GM12878 (cell line): ENCODE results near the gene NLRP6. TPM values are rescaled to one million over a fixed set of nuclear protein-coding genes. Genes with fewer than 3 reads are reported as not detected.

ENCODE experiments used
- EP300 ChIP-seq, 2 experiments: fragments of 150-350 bp in 1 of 2; IDR thresholded peaks; 2 replicates each; pipeline ENCODE4 v1.6.1; 2011 to 2012; ENCODE audit warnings: low read depth in 2 of 2, low read length in 2 of 2, borderline replicate concordance in 1 of 2, improper control_type of control experiment in 1 of 2, inconsistent platforms in 1 of 2; ENCODE audit not compliant: control insufficient read depth in 1 of 2
- ESRRA ChIP-seq: IDR thresholded peaks from 2 replicates; pipeline ENCODE4 v1.6.1; 2012; ENCODE audit warnings: mild to moderate bottlenecking, low read length, improper control_type of control experiment
- ETV6 ChIP-seq, 2 experiments: fragments of 450-650 bp in 1 of 2; IDR thresholded peaks in 1 of 2; conservative IDR thresholded peaks in 1 of 2; 2 replicates each; pipeline ENCODE4 v1.6.1; 2014; ENCODE audit warnings: antibody characterized with exemption in 1 of 2, borderline replicate concordance in 1 of 2, low read depth in 1 of 2, mild to moderate bottlenecking in 1 of 2, moderate library complexity in 1 of 2
- EZH2 ChIP-seq: IDR thresholded peaks from 2 replicates; pipeline ENCODE4 v1.6.1; 2012; ENCODE audit warnings: low read depth, mild to moderate bottlenecking, control low read depth, inconsistent platforms, low read length, borderline replicate concordance; ENCODE audit not compliant: control insufficient read depth
- JUNB ChIP-seq: IDR thresholded peaks from 2 replicates; pipeline ENCODE4 v1.6.1; 2016; ENCODE audit warnings: antibody characterized with exemption, mild to moderate bottlenecking
- LARP7 ChIP-seq: fragments of 450-650 bp; IDR thresholded peaks from 2 replicates; pipeline ENCODE4 v1.6.1; 2017; ENCODE audit warnings: mild to moderate bottlenecking
- MYB ChIP-seq: fragments of 150-350 bp; IDR thresholded peaks from 2 replicates; pipeline ENCODE4 v1.6.1; 2014; ENCODE audit warnings: mild to moderate bottlenecking, low read depth, low read length, borderline replicate concordance
- NFIC ChIP-seq: IDR thresholded peaks from 2 replicates; pipeline ENCODE4 v1.6.1; 2012; ENCODE audit warnings: low read depth, mild to moderate bottlenecking, inconsistent platforms, low read length, moderate library complexity
- PAX5 ChIP-seq: IDR thresholded peaks from 2 replicates; pipeline ENCODE4 v1.6.1; 2011; ENCODE audit warnings: low read depth, low read length, borderline replicate concordance
- SMARCA5 ChIP-seq: fragments of 450-650 bp; IDR thresholded peaks from 2 replicates; pipeline ENCODE4 v1.6.1; 2017; ENCODE audit warnings: mild to moderate bottlenecking
- SPI1 ChIP-seq: IDR thresholded peaks from 2 replicates; pipeline ENCODE4 v1.6.1; 2011; ENCODE audit warnings: low read depth, mild to moderate bottlenecking, low read length, moderate library complexity, borderline replicate concordance; ENCODE audit not compliant: insufficient read depth
- SUZ12 ChIP-seq: fragments of 200-600 bp; sonication (generic); IDR thresholded peaks from one replicate; pipeline ENCODE4 v1.6.1; 2018; ENCODE audit warnings: antibody characterized with exemption, mild to moderate bottlenecking; ENCODE audit not compliant: unreplicated experiment
- TCF7 ChIP-seq: IDR thresholded peaks from 2 replicates; pipeline ENCODE4 v1.6.1; 2014; ENCODE audit warnings: antibody characterized with exemption, borderline replicate concordance
- ZBTB4 ChIP-seq: fragments of 450-650 bp; formaldehyde crosslinking; IDR thresholded peaks from 2 replicates; pipeline ENCODE4 v1.4.0; 2022; ENCODE audit warnings: mild to moderate bottlenecking, moderate library complexity
- polyA plus RNA-seq, 11 experiments: library from polyadenylated mRNA; depleted of rRNA in 4 of 11; unstranded in 6 of 11; stranded (reverse) in 5 of 11; fragments of >200 nt; fragmentation: Nextera tagmentation in 4 of 11; fragmentation: Illumina TruSeq in 1 of 11; extraction: Ambion mirVana in 4 of 11; extraction: Trizol in 1 of 11; gene quantifications; 1 replicate in 1 of 11; 2 replicates in 10 of 11; pipeline versions ENCODE4 v1.2.1 to v1.2.3, GENCODE V29; 2011 to 2016; ENCODE audit warnings: inconsistent platforms in 2 of 11, missing spikeins in 2 of 11, low read depth in 1 of 11
- total RNA-seq, 4 experiments: library from RNA; depleted of rRNA in 3 of 4; stranded (reverse); fragments of >200 nt in 3 of 4; fragmentation: Illumina TruSeq in 1 of 4; extraction: Trizol in 1 of 4; gene quantifications; 2 replicates each; pipeline versions ENCODE4 v1.2.1 to v1.2.3, GENCODE V29; 2013 to 2021
- TF ChIP-seq, protein P1 (sequence below): fragments of 450-650 bp; formaldehyde crosslinking; IDR thresholded peaks from 2 replicates; pipeline ENCODE4 v1.4.0; 2020; ENCODE audit warnings: mild to moderate bottlenecking, moderate library complexity
- TF ChIP-seq, protein P2 (sequence below), 3 experiments: IDR thresholded peaks in 2 of 3; conservative IDR thresholded peaks in 1 of 3; 2 replicates each; pipeline ENCODE4 v1.5.1; 2011; ENCODE audit warnings: low read depth in 3 of 3, low read length in 3 of 3, mild to moderate bottlenecking in 3 of 3, control low read depth in 2 of 3, moderate library complexity in 2 of 3, inconsistent platforms in 1 of 3, mixed read lengths in 1 of 3; ENCODE audit not compliant: control insufficient read depth in 2 of 3, insufficient read depth in 1 of 3; ENCODE audit errors: extremely low read depth in 1 of 3
- TF ChIP-seq, protein P3 (sequence below): fragments of 450-650 bp; IDR thresholded peaks from 2 replicates; pipeline ENCODE4 v1.6.1; 2016; ENCODE audit warnings: mild to moderate bottlenecking

Gene NLRP6
- total and polyA plus RNA-seq, 10 of the 15 experiments (the other 5 are each of a cell fraction or from before 2014, with no cell fraction given) = 0.03 to 0.11 TPM; not detected in 8

DNA sequence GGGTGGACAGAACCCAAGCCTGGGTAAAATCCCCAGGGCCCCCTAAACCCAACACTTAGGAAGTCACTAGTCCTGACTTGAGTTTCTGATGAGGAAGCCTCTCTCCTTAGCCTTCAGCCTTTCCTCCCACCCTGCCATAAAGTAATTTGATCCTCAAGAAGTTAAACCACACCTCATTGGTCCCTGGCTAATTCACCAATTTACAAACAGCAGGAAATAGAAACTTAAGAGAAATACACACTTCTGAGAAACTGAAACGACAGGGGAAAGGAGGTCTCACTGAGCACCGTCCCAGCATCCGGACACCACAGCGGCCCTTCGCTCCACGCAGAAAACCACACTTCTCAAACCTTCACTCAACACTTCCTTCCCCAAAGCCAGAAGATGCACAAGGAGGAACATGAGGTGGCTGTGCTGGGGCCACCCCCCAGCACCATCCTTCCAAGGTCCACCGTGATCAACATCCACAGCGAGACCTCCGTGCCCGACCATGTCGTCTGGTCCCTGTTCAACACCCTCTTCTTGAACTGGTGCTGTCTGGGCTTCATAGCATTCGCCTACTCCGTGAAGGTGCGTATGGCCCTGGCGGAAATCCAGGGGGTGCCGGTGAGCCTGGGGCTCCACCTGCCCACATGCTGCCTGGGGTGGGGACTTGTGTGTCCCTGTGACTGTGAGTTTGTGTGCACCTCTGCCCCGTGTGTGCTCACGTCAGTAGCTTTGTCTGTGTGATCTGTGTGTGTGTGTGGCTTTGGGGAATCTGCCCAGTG lies 35.8 kb downstream of the NLRP6 start, which contains the start of gene IFITM1 (continued):
- TF ChIP-seq, protein P1, sequence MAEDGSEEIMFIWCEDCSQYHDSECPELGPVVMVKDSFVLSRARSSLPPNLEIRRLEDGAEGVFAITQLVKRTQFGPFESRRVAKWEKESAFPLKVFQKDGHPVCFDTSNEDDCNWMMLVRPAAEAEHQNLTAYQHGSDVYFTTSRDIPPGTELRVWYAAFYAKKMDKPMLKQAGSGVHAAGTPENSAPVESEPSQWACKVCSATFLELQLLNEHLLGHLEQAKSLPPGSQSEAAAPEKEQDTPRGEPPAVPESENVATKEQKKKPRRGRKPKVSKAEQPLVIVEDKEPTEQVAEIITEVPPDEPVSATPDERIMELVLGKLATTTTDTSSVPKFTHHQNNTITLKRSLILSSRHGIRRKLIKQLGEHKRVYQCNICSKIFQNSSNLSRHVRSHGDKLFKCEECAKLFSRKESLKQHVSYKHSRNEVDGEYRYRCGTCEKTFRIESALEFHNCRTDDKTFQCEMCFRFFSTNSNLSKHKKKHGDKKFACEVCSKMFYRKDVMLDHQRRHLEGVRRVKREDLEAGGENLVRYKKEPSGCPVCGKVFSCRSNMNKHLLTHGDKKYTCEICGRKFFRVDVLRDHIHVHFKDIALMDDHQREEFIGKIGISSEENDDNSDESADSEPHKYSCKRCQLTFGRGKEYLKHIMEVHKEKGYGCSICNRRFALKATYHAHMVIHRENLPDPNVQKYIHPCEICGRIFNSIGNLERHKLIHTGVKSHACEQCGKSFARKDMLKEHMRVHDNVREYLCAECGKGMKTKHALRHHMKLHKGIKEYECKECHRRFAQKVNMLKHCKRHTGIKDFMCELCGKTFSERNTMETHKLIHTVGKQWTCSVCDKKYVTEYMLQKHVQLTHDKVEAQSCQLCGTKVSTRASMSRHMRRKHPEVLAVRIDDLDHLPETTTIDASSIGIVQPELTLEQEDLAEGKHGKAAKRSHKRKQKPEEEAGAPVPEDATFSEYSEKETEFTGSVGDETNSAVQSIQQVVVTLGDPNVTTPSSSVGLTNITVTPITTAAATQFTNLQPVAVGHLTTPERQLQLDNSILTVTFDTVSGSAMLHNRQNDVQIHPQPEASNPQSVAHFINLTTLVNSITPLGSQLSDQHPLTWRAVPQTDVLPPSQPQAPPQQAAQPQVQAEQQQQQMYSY (CRISPR knock-in tag) = no peak
- TF ChIP-seq SMARCA5 (peak; percentile 74; the same call in 1 of the 2 replicates), SUZ12 (no peak), MYB (no peak), EP300 (IDR thresholded peaks at IDR 0.05; ENCODE audit: borderline replicate concordance in 1 of 2, control insufficient read depth in 1 of 2, low read depth in 2 of 2, low read length in 2 of 2) (no peak), ESRRA (no peak), TCF7 (no peak), ZBTB4 (CRISPR knock-in tag) (no peak), NFIC (no peak; the same call in 1 of the 2 replicates), PAX5 (0 out of 2 replicates have a peak, but pooled peaks have one; percentile 8), LARP7 (peak; percentile 35; the same call in 1 of the 2 replicates), JUNB (0 out of 2 replicates have a peak, but pooled peaks have one; percentile 9), SPI1 (no peak; the same call in 1 of the 2 replicates), ETV6 (conservative IDR thresholded peaks at IDR 0.05 in 1 of 2, IDR thresholded peaks at IDR 0.05 in 1 of 2; ENCODE audit: borderline replicate concordance in 1 of 2, low read depth in 1 of 2) (peak in 1 of 2 experiments; percentile 87; a peak in 2 of 4 replicates), EZH2 (no peak)
- TF ChIP-seq, protein P2, sequence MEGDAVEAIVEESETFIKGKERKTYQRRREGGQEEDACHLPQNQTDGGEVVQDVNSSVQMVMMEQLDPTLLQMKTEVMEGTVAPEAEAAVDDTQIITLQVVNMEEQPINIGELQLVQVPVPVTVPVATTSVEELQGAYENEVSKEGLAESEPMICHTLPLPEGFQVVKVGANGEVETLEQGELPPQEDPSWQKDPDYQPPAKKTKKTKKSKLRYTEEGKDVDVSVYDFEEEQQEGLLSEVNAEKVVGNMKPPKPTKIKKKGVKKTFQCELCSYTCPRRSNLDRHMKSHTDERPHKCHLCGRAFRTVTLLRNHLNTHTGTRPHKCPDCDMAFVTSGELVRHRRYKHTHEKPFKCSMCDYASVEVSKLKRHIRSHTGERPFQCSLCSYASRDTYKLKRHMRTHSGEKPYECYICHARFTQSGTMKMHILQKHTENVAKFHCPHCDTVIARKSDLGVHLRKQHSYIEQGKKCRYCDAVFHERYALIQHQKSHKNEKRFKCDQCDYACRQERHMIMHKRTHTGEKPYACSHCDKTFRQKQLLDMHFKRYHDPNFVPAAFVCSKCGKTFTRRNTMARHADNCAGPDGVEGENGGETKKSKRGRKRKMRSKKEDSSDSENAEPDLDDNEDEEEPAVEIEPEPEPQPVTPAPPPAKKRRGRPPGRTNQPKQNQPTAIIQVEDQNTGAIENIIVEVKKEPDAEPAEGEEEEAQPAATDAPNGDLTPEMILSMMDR (IDR thresholded peaks at IDR 0.05 in 2 of 3, conservative IDR thresholded peaks at IDR 0.05 in 1 of 3; ENCODE audit: control insufficient read depth in 2 of 3, extremely low read depth in 1 of 3, insufficient read depth in 1 of 3, low read depth in 3 of 3, low read length in 3 of 3) = no peak
- TF ChIP-seq, protein P3, sequence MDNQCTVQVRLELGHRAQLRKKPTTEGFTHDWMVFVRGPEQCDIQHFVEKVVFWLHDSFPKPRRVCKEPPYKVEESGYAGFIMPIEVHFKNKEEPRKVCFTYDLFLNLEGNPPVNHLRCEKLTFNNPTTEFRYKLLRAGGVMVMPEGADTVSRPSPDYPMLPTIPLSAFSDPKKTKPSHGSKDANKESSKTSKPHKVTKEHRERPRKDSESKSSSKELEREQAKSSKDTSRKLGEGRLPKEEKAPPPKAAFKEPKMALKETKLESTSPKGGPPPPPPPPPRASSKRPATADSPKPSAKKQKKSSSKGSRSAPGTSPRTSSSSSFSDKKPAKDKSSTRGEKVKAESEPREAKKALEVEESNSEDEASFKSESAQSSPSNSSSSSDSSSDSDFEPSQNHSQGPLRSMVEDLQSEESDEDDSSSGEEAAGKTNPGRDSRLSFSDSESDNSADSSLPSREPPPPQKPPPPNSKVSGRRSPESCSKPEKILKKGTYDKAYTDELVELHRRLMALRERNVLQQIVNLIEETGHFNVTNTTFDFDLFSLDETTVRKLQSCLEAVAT = peak; percentile 92
